Measurements from ENCODE around the gene CEP104.

DNA sequence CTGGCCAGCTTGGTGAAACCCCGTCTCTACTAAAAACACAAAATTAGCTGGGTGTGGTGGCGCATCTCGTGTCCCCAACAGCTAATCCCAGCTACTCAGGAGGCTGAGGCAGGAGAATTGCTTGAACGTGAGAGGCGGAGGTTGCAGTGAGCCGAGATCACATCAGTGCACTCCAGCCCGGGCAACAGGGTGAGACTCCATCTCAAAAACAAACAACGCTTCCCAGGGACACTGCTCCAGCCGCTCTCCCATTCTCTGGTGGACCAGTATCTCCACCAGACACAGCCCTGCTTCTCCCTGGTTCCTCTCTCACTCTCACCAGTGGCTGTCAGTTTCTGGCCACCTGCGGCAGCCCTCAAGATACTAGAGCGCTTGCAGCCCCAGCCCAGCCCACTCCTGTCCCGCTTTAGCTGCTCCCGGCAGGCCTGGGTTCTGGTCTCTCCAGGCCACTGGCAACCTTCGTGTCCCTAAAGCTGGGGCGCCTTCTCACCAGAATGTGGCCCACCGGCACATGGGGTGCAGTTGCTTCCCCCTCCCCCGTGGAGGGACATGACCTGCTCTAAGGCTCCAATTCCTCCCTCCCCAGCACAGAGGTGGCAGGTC is 39.8 kb downstream of the CEP104 start:
- TF ChIP-seq, protein P1, sequence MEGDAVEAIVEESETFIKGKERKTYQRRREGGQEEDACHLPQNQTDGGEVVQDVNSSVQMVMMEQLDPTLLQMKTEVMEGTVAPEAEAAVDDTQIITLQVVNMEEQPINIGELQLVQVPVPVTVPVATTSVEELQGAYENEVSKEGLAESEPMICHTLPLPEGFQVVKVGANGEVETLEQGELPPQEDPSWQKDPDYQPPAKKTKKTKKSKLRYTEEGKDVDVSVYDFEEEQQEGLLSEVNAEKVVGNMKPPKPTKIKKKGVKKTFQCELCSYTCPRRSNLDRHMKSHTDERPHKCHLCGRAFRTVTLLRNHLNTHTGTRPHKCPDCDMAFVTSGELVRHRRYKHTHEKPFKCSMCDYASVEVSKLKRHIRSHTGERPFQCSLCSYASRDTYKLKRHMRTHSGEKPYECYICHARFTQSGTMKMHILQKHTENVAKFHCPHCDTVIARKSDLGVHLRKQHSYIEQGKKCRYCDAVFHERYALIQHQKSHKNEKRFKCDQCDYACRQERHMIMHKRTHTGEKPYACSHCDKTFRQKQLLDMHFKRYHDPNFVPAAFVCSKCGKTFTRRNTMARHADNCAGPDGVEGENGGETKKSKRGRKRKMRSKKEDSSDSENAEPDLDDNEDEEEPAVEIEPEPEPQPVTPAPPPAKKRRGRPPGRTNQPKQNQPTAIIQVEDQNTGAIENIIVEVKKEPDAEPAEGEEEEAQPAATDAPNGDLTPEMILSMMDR (IDR thresholded peaks at IDR 0.05): no peak
- TF ChIP-seq POLR2A (IDR thresholded peaks at IDR 0.05): no peak
